Activated naive CD4-positive, alpha-beta T cell treated with anti-CD3 and anti-CD28 coated beads, Interleukin-2, amount 50 U/mL, for 16 hours (primary cell): Measurements from ENCODE around the gene GPX1.

Experiments
- DNase-seq: peaks from one replicate; pipeline ENCODE4 v3.0.0-alpha.2; 2020

Gene GPX1

GRCh38 chr3:49310677-49311076 is 47.5 kb downstream of the GPX1 start:
- DNase-seq: no peak
